ENCODE measurements around the gene PPP6R2.

- TF ChIP-seq EP300 (IDR thresholded peaks at IDR 0.05): no peak
- TF ChIP-seq CTCF (IDR thresholded peaks at IDR 0.05): no peak
- no peak for TF ChIP-seq POLR2A (IDR thresholded peaks at IDR 0.05)
- TF ChIP-seq POLR2AphosphoS5 (IDR thresholded peaks at IDR 0.05): peak in 1 of 4 donors; percentile 4
These were observed 98.4 kb downstream of the PPP6R2 start for GRCh38 chr22:50441428-50441993.
